Heart left ventricle (tissue), 16 donors: ENCODE data around the gene SSBP4. TPM values are rescaled to one million over a fixed set of nuclear protein-coding genes. Genes with fewer than 3 reads are reported as not detected.
"Not testable (repeated sequence)": the region's sequence is repeated elsewhere in the genome, so short reads cannot be mapped to it uniquely, and the experiment has no call there.

Source experiments
- ATAC-seq, 4 donors: fragments of 200-7000 bp; cut with Tn5 transposase; one replicate each; pipeline ENCODE4 v1.9.1; 2020 to 2022; ENCODE audit warnings: moderate library complexity in 4 of 4, mild to moderate bottlenecking in 3 of 4, moderate number of reproducible peaks in 1 of 4
- DNase-seq, 5 donors: peaks; one replicate each; pipeline ENCODE4 v3.0.0-alpha.2; 2020
- H3K27ac ChIP-seq, 12 donors: fragments of 200-600 bp; sonication (generic) in 4 of 12; one replicate each; pipeline versions ENCODE4 v1.5.0 to v1.8.0; 2016 to 2022; ENCODE audit warnings: mild to moderate bottlenecking in 2 of 12
- H3K27me3 ChIP-seq, 9 donors: fragments of 200-600 bp; sonication (generic) in 2 of 9; one replicate each; pipeline versions ENCODE4 v1.5.1 to v1.8.0; 2016 to 2022; ENCODE audit warnings: mild to moderate bottlenecking in 3 of 9
- H3K36me3 ChIP-seq, 9 donors: fragments of 200-600 bp; sonication (generic) in 2 of 9; one replicate each; pipeline versions ENCODE4 v1.5.0 to v1.8.0; 2018 to 2022; ENCODE audit warnings: mild to moderate bottlenecking in 2 of 9
- H3K4me1 ChIP-seq, 12 donors: fragments of 200-600 bp; sonication (generic) in 4 of 12; one replicate each; pipeline versions ENCODE4 v1.5.0 to v1.8.0; 2016 to 2022; ENCODE audit warnings: mild to moderate bottlenecking in 3 of 12
- H3K4me3 ChIP-seq, 12 donors: fragments of 200-600 bp; sonication (generic) in 4 of 12; one replicate each; pipeline versions ENCODE4 v1.5.0 to v1.8.0; 2017 to 2022; ENCODE audit warnings: mild to moderate bottlenecking in 9 of 12, moderate library complexity in 4 of 12
- H3K9me3 ChIP-seq, 12 donors: fragments of 200-600 bp; sonication (generic) in 4 of 12; one replicate each; pipeline versions ENCODE4 v1.5.0 to v1.8.0; 2016 to 2022; ENCODE audit warnings: mild to moderate bottlenecking in 1 of 12
- POLR2A ChIP-seq, 2 donors: fragments of 450-650 bp; IDR thresholded peaks; one replicate each; pipeline ENCODE4 v1.6.1; 2017; ENCODE audit warnings: antibody characterized with exemption in 2 of 2, mild to moderate bottlenecking in 2 of 2, moderate library complexity in 2 of 2
- WGBS, 4 donors: extraction: QIAGEN DNeasy Blood & Tissue Kit in 2 of 4; methylation state at CpG; one replicate each; pipeline versions ENCODE4 v1.1.5 to v1.1.7; 2013 to 2018; 5-methylcytosine and 5-hydroxymethylcytosine counted together
- intact Hi-C, 10 donors: fragments of 100-400 bp; cut with DNase I; formaldehyde crosslinking; loops; one replicate each; pipeline versions ENCODE4 v1.11.1 to v1.14.2; 2022
- polyA plus RNA-seq, 2 donors: library from polyadenylated mRNA; stranded (reverse); fragments of 200-250 nt; gene quantifications; one replicate each; pipeline ENCODE4 v1.2.3, GENCODE V29; 2013
- total RNA-seq, 9 donors: library from RNA; depleted of rRNA in 2 of 9; stranded (reverse); fragments of >200 nt in 2 of 9; fragmentation: NEBNext Ultra II Directional in 3 of 9; extraction: Animal tissue kit (Norgen Biotek cat#: 25700) in 3 of 9; gene quantifications; one replicate each; pipeline versions ENCODE4 v1.1.0 to v1.2.4, GENCODE V29; 2016 to 2023
- TF ChIP-seq, protein P1 (sequence below), 12 donors: fragments of 200-600 bp; sonication (generic) in 4 of 12; IDR thresholded peaks; one replicate each; pipeline versions ENCODE4 v1.5.0 to v1.8.0; 2018 to 2022; ENCODE audit warnings: antibody characterized with exemption in 12 of 12, mild to moderate bottlenecking in 5 of 12
- donor health status: ischemic (EF 13 %, LVEDD 7.1; RV severe dilation, severe dysfunction).
- donor health status: healthy with polysubstance abuse.
- donor health status: DM: no; HTN: yes; CAD: no.
- donor health status: DM: no; HTN: no; CAD: no.
- donor health status: ischemic (EF 25% LVEDD 6.9; RV normal size, moderate dysfunction).
- donor health status: ischemic (EF 25% LVEDD 5.7; RV mildly dilated, moderate dysfunction).
- donor health status: healthy.
- donor health status: DM: yes; HTN: yes; CAD: no.
- donor health status: ischemic (EF 35%, LVEDD 5.7; RV mildly dilated, moderate dysfunction).
- donor health status: nonischemic (EF 11% LVEDD 7.7; RV severe dilation, severe dysfunction).
- donor health status: DM: yes; HTN: yes; CAD: no.
- donor health status: PGD.
- donor health status: ischemic (EF 29% LVEDD 5.4; RV normal size, mild dysfunction).
- donor health status: nonischemic (EF 23%, LVEDD 6.1; RV moderate dilation, normal function).

Gene SSBP4
- total and polyA plus RNA-seq, 11 donors, result 23.5 to 89.8 (median 29.4) TPM

DNA sequence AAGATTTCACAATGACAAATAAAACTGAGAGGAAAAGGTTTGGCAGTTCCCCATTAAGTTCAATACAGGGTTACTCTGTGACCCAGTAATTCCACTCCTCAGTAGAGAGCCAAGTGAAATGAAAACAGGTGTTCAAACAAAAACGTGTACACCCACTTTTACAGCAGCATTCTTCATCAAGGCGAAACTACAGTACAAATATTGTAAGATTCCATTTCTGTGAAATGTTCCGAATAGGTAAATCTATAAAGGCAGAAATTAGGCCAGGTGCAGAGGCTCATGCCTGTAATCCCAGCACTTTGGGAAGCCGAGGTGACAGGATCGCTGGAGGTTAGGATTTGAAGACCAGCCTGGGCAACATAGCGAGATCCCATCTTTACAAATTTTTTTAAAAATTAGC, 42.2 kb upstream of the SSBP4 start:
- Histone ChIP-seq H3K9me3 (no peaks in the 10 kb centered on the region), H3K4me3 (no peak overlapping the region), H3K27ac (no peak overlapping the region), H3K36me3 (no peaks in the 10 kb centered on the region), H3K27me3 (no peaks in the 10 kb centered on the region), H3K4me1 (peaks cover 0 to 53% (median 29%) of the 10 kb centered on the region in 12 donors)
- DNase-seq, result no peak
- 90 to 92% (median 90%) methylated on average over 6 of the region's 6 CpGs for WGBS, 4 donors
- intact Hi-C loops, result no loop called here
- no peak for ATAC-seq
- TF ChIP-seq POLR2A (IDR thresholded peaks at IDR 0.05), result no peak
- TF ChIP-seq, protein P1, sequence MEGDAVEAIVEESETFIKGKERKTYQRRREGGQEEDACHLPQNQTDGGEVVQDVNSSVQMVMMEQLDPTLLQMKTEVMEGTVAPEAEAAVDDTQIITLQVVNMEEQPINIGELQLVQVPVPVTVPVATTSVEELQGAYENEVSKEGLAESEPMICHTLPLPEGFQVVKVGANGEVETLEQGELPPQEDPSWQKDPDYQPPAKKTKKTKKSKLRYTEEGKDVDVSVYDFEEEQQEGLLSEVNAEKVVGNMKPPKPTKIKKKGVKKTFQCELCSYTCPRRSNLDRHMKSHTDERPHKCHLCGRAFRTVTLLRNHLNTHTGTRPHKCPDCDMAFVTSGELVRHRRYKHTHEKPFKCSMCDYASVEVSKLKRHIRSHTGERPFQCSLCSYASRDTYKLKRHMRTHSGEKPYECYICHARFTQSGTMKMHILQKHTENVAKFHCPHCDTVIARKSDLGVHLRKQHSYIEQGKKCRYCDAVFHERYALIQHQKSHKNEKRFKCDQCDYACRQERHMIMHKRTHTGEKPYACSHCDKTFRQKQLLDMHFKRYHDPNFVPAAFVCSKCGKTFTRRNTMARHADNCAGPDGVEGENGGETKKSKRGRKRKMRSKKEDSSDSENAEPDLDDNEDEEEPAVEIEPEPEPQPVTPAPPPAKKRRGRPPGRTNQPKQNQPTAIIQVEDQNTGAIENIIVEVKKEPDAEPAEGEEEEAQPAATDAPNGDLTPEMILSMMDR (IDR thresholded peaks at IDR 0.05), result no peak

DNA sequence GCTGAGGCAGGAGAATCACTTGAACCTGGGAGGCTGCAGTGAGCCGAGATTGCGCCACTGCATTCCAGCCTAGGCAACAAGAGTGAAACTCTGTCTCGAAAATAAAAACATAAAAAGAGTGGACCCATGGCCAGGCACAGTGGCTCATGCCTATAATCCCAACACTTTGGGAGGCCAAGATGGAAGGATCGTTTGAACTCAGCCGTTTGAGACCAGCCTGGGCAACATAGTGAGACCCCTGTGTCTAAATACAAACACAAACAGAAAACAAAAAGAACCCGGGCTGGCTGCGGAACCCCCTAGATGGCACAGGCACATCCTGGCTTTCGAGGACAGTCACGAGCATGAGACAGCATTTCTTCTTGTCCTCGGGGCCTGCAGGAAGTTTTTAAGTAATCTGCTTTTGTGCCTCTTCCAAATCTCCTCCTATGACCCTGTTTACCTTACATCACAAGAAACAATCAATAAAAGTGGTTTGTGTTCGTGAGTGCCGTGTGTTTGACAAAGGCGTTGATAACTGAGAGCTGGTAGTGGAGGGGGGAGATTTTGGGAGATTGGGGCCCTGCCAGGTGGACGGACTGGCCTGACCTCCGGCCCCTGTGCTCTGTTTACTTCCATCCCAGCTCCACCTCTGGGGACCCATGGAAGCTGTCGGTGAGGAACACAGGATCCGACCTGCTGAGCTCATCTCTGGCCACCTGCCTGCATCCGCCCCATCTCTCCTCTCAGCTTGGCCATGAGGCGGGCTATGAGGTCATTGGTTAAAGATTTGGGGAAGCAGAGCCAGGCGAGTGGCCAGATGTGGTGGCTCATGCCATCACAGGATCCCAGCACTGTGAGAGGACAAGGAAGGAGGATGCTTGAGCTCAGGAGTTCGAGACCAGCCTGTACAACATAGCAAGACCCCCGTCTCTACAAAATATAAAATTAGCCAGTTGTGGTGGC, 39.1 kb upstream of the SSBP4 start:
- Histone ChIP-seq H3K9me3 (no peaks in the 10 kb centered on the region), H3K27ac (peak overlapping the region; percentile 3 to 85 (median 66)), H3K4me3 (no peak overlapping the region), H3K27me3 (no peaks in the 10 kb centered on the region), H3K4me1 (peaks cover 0 to 25% (median 11%) of the 10 kb centered on the region in 12 donors), H3K36me3 (no peaks in the 10 kb centered on the region)
- intact Hi-C loops, result loop anchor here in 1 of 10 donors (10.0 kb wide), 1 partner anchor 105 kb away; the partner anchor contains the start of gene IQCN
- DNase-seq (peak; percentile 85 to 92 (median 87)), ATAC-seq (peak; percentile 79 to 93 (median 89))
- WGBS, 4 donors, result 38 to 48% (median 41%) methylated on average over 22 of the region's 22 CpGs
- TF ChIP-seq, protein P1 (IDR thresholded peaks at IDR 0.05), result no peak

DNA sequence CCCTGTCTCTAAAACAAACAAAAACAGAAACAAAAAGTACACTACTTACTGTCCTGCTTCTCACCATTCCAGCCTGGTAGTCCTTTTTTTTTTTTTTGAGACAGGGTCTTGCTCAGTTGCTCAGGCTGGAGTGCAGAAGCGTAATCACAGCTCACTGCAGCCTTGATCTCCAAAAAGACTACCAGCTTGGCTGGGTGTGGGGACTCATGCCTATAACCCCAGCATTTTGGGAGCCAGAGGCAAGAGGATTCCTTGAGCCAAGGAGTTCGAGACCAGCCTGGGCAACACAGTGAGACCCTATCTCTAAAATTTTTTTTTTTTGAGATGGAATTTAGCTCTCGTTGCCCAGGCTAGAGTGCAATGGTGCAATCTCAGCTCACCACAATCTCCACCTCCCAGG, 38.4 kb upstream of the SSBP4 start:
- H3K9me3 ChIP-seq, result no peaks in the 10 kb centered on the region
- peak overlapping the region in 11 of 12 donors; percentile 3 to 85 (median 66) for H3K27ac ChIP-seq
- no peak overlapping the region for H3K4me3 ChIP-seq
- no peaks in the 10 kb centered on the region for H3K27me3 ChIP-seq
- H3K36me3 ChIP-seq, result no peaks in the 10 kb centered on the region
- intact Hi-C loops, result loop anchor here in 1 of 10 donors (10.0 kb wide), 1 partner anchor 106 kb away; the partner anchor contains the start of gene IQCN
- peaks cover 0 to 21% (median 11%) of the 10 kb centered on the region in 12 donors for H3K4me1 ChIP-seq
- WGBS, 4 donors, result 56 to 93% (median 78%) methylated on average over 2 to 3 of the region's 3 CpGs
- TF ChIP-seq POLR2A (IDR thresholded peaks at IDR 0.05), result no peak
- TF ChIP-seq, protein P1 (IDR thresholded peaks at IDR 0.05), result no peak
- ATAC-seq, result no peak
- no peak for DNase-seq

- H3K4me3 ChIP-seq, DNase-seq, ATAC-seq: not testable (repeated sequence)
Measured at GRCh38 chr19:18383622-18384021, 35.6 kb upstream of the SSBP4 start.

More at GRCh38 chr19:18383622-18384021, 35.6 kb upstream of the SSBP4 start:
- H3K4me1 ChIP-seq, result peaks cover 0 to 44% (median 26%) of the 10 kb centered on the region in 12 donors
- intact Hi-C loops, result loop anchor here in 1 of 10 donors (10.0 kb wide), 1 partner anchor 109 kb away; the partner anchor contains the start of gene IQCN
- not testable (repeated sequence) for H3K27me3 ChIP-seq, H3K36me3 ChIP-seq, H3K27ac ChIP-seq, H3K9me3 ChIP-seq
- WGBS, 4 donors, result 94 to 97% (median 95%) methylated on average over 11 of the region's 11 CpGs
